Measurements from ENCODE around the gene CCNK.

DNA sequence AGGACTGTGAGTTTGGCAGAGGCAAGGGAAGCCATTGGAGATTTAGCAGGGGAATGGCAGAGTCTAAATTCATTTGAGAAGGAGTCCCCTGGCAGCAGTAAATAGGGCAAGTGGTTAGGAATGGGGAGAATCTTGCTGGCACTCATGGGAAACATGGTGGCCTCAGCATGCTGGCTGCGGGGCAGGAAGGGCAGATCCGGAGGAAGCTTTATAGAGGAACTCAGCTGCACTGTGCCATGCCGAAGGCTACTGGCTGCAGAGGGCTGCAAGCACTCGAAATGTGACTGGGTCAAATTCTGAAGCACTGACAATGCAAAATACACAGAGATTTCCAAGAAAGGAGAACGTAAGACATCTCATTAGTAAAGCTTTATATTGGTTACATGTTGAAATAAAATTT lies 23.9 kb downstream of the CCNK start:
- no peak for TF ChIP-seq MXD4 (CRISPR knock-in tag; IDR thresholded peaks at IDR 0.05; ENCODE audit: borderline replicate concordance)
- no peak for TF ChIP-seq TP53 (CRISPR knock-in tag; IDR thresholded peaks at IDR 0.05)
- TF ChIP-seq JUN (CRISPR knock-in tag; IDR thresholded peaks at IDR 0.05), result no peak
- no peak for TF ChIP-seq E2F4 (CRISPR knock-in tag; IDR thresholded peaks at IDR 0.05; ENCODE audit: borderline replicate concordance, low read depth)
- no peak for TF ChIP-seq CTCF (IDR thresholded peaks at IDR 0.05)
- TF ChIP-seq ATF2 (CRISPR knock-in tag; IDR thresholded peaks at IDR 0.05; ENCODE audit: borderline replicate concordance, low read depth), result no peak
- no peak for TF ChIP-seq FOXK1 (CRISPR knock-in tag; IDR thresholded peaks at IDR 0.05)
- no peak for TF ChIP-seq MAX (CRISPR knock-in tag; IDR thresholded peaks at IDR 0.05)

Data from WTC11 (cell line).